ENCODE data around the gene KHNYN.

KHNYN gene

GRCh38 chr14:24416254-24416931 is 13.4 kb upstream of the KHNYN start:
- TF ChIP-seq, protein P1, sequence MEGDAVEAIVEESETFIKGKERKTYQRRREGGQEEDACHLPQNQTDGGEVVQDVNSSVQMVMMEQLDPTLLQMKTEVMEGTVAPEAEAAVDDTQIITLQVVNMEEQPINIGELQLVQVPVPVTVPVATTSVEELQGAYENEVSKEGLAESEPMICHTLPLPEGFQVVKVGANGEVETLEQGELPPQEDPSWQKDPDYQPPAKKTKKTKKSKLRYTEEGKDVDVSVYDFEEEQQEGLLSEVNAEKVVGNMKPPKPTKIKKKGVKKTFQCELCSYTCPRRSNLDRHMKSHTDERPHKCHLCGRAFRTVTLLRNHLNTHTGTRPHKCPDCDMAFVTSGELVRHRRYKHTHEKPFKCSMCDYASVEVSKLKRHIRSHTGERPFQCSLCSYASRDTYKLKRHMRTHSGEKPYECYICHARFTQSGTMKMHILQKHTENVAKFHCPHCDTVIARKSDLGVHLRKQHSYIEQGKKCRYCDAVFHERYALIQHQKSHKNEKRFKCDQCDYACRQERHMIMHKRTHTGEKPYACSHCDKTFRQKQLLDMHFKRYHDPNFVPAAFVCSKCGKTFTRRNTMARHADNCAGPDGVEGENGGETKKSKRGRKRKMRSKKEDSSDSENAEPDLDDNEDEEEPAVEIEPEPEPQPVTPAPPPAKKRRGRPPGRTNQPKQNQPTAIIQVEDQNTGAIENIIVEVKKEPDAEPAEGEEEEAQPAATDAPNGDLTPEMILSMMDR (IDR thresholded peaks at IDR 0.05; ENCODE audit: low read length, missing control alignments), result no peak
- no peak overlapping the region for H3K4me3 ChIP-seq (replicated peaks; ENCODE audit: low read depth, low read length)
- DNase-seq (ENCODE audit: low read depth), result no peak

DNA sequence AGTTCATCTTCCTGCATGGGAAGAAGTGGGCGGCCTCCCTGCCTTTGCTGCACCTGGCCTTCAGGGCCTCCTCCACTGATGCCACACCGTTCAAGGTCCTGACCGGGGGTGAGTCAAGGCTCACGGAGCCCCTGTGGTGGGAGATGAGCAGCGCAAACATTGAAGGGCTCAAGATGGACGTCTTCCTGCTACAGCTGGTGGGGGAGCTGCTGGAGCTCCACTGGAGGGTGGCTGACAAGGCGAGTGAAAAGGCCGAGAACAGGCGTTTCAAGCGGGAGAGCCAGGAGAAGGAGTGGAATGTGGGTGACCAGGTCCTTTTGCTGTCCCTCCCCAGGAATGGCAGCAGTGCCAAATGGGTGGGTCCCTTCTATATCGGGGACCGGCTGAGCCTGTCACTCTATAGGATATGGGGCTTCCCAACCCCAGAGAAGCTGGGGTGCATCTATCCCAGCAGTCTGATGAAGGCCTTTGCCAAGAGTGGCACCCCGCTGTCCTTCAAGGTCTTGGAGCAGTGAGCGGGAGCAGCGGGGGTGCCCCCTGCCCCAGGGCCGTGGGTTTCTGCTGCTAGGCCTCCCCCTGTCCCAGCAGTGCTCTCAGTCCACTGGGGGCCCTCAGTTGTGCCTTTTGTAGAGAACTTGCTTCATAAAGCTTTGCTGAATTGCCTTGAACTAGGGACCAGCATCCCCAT is 12.7 kb upstream of the KHNYN start:
- H3K4me3 ChIP-seq (replicated peaks; ENCODE audit: low read depth, low read length), result no peak overlapping the region
- no peak for DNase-seq (ENCODE audit: low read depth)
- TF ChIP-seq, protein P1 (IDR thresholded peaks at IDR 0.05; ENCODE audit: low read length, missing control alignments), result no peak

DNA sequence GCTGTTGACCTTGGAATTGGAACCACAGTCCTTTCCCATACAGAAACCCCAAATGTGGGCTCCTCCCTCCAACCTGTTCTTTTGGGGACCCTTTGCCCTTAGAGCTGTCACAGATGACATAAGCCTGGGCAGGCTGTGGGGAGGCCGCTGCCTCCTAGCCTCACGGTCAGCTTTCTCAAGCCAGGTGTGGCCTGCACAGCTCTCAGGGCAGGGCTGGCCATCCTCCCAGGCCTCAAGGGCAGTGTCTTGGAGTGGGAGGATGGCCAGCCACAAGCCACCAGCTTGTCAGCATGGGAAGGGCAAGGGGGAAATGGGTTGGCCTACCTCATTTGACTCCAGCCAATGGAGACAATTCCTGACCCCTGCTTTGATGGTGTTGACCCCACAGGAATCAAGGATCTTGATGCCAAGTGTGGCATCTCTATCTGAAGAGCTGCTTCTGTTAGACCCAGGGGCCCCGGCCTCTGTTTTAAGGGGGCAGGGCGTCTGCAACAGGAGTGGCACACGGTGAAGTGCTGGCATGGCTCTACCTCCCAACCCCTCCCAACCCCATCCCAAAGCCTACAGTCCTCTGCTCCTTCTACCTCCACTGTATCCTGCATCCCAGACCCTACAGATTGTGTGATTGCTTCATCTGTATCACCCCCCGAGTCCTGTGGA is 11.8 kb upstream of the KHNYN start:
- DNase-seq (ENCODE audit: low read depth), result no peak
- no peak overlapping the region for H3K4me3 ChIP-seq (replicated peaks; ENCODE audit: low read depth, low read length)
- TF ChIP-seq, protein P1 (IDR thresholded peaks at IDR 0.05; ENCODE audit: low read length, missing control alignments), result no peak

DNA sequence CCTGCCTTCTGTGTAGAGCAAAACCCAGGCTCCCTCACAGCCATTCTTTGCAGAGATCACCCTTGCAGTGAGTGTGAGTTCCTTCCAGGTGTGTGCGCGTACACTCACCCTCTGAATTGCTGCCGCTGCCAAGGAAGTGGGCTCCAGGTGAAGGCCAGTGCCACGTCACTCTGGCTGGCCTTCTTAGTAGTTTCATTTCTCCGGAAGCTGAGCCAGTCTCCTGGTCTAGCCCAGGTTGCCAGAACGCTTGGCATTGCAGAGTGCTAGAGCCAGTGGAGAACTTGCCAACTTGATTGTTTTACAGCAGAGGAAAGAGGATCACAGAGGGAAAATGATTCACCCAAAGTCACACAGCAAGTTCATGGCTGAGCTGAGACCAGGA is 11.3 kb upstream of the KHNYN start:
- DNase-seq (ENCODE audit: low read depth), result peak; percentile 40
- H3K4me3 ChIP-seq (replicated peaks; ENCODE audit: low read depth, low read length), result no peak overlapping the region
- TF ChIP-seq, protein P1 (IDR thresholded peaks at IDR 0.05; ENCODE audit: low read length, missing control alignments), result no peak

GRCh38 chr14:24422261-24422660 is 7.5 kb upstream of the KHNYN start:
- H3K4me3 ChIP-seq (replicated peaks; ENCODE audit: low read depth, low read length), result no peak overlapping the region
- DNase-seq (ENCODE audit: low read depth), result no peak
- TF ChIP-seq, protein P1 (IDR thresholded peaks at IDR 0.05; ENCODE audit: low read length, missing control alignments), result no peak

DNA sequence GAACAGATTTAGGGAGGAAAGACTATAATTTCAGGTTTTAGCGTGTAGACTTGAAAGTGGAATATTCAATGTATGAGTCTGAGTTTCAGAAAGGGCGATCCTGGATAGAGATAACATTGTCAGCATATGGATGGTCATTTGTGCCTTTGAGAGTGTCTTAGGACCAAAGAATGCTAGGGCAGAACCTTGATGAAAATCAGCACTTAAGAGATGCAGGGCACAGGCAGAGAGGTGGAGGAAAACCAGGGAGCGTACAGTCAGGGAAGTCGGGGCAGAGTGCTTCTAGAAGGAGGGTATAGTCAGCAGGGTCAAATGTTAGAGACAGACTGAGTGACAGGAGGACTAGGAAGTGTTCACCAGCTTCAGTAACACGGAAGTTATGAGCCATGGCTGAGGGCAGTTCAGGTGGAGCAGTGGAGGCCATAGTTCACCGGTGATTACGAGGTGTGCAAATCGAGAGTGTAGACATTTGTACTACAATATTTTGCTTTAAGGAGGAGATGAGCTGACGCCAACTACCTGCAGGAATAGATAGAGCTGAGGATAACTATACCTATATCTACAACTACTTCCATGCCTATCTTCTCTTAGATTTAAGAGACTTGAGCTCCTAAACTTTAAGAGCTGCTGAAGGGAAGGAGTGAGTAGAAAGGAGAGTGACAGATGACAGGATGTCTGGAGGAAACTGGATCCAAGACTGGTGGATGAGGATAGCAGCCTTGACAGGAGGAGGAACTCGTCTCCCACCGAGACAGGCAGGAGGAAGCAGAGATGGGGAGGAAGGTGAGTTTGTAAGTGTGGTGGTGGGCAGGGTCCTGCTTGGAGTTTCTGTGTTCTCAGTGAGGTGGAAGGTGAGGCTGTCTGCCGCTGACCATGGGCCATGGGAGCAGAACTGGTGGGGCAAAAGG is 6.8 kb upstream of the KHNYN start:
- TF ChIP-seq, protein P1 (IDR thresholded peaks at IDR 0.05; ENCODE audit: low read length, missing control alignments), result no peak
- H3K4me3 ChIP-seq (replicated peaks; ENCODE audit: low read depth, low read length), result no peak overlapping the region
- no peak for DNase-seq (ENCODE audit: low read depth)
